HG03097 (cell line): ENCODE data around the gene CYFIP1.
"Not testable (repeated sequence)": the region's sequence is repeated elsewhere in the genome, so short reads cannot be mapped to it uniquely, and the experiment has no call there.

Experiments
- ATAC-seq: cut with Tn5 transposase; IDR thresholded peaks from one replicate; pipeline ENCODE4 v1.9.1; 2021; ENCODE audit not compliant: unreplicated experiment, low FRiP score

Gene CYFIP1

DNA sequence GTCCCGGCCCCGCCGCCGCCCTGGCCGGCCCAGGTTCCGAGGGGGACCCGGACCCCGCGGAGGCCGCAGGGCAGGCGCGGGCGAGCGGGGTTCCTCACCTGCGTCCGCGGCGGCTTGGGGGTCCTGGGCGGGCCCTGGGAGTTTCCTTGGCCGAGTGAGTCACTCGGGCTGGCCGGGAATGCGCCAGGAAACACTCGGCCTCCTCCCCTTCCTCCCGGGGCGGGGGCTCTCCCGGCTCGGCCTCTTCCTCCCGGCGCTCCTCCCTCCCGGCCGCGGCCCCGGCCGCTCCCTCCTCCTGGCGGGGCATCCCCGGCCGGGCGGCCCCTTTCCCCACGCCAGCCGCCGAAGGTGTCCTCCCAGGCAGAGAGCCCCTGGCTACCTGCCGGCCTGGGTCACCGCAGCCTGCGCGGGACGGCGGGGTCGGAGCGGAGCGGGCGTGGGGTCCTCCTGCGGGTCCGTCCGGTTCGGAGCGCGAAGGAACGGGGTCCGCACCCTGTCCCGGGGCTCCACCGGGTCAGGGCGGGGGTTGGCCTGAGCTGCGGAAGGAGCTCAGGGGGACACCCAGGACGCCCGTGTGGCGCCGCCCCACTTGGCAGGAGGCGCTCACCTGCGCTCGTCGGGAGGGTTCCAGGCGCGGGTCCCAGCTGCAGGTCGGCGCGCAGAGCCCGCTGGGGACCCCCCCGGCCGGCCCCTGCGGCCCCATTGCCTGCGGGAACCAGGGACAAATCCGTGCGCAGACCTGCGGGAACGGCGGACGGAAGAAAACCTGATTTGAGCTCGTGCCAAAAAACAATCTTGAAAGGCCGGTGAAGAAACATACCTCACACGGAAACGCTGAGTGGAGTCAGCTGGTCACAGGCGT is at the start of gene CYFIP1:
Gene CYFIP1, minus strand, starts transcription at position 180 of the 862 bp plus-strand sequence. CDS start 33,083 bp downstream, outside the sequence.
- peak; percentile 58 for ATAC-seq

DNA sequence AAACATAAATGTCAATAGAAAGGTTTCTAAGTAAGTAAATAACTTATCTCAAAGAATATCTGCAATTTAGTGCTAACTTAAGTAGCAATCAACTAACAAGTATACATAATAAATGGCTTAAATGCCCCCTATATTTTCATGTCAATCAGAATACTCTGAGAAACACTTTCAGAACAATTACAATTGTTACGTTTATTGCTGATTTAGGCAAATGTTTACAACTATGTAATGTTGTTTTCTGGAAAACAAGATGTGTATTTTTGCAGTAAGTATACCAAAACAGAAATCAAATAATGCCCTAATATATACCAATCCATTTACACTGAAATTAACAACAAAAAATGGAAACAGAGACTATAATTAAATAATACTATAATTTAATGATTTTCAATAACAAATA is 46.0 kb upstream of the CYFIP1 start:
- no peak for ATAC-seq

- ATAC-seq, result no peak
These were observed 42.0 kb upstream of the CYFIP1 start for GRCh38 chr15:23022156-23022555.

DNA sequence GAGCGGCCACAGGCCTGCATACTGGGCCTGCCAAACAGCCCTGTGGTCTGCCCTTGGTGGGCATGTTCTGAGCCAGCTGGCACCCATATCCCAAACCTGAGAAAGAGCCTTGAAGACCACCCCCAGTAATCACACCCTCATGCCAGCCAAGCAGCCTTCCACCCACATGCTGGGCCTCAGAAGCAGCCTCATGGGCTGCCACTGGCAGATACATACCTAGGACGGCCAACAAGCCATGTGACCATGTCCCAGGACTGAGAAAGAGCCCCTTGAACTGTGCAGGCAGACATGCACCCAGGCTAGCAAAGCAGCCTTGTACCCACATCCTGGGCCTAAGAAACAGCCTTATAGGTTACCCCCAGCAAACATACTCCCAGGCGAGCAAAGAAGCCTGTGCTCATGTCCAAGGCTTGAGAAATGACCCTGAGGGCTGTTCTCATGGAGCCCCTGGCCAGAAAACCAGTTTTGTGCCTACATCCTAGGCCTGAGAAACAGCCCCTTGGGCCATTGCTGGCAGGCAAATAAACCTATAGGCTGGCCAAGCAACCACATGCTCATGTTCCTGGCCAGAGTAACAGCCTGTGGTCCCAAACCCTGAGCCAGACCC is 34.3 kb upstream of the CYFIP1 start:
- no peak for ATAC-seq

DNA sequence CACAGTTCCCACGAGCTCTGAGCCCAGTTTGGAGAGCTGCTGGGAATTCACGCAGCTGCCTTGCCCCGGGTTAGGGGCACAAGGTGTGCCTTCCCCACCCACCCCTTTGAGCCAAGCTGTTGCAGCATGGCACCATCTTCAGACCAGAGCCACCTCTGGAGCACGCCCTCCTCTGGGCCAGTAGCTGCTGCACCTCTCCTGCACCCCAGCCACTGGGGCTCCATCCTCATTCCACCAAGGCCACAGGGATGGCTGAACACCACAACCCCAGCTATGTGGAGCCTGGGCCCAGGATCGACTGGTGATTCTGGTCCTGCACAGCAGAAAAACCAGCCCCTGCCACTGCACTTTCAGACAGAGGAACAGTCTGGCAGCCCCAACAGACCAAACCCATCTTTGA is 33.5 kb upstream of the CYFIP1 start:
- no peak for ATAC-seq

- ATAC-seq, result not testable (repeated sequence)
These were observed 32.4 kb upstream of the CYFIP1 start for GRCh38 chr15:23012616-23013015.

DNA sequence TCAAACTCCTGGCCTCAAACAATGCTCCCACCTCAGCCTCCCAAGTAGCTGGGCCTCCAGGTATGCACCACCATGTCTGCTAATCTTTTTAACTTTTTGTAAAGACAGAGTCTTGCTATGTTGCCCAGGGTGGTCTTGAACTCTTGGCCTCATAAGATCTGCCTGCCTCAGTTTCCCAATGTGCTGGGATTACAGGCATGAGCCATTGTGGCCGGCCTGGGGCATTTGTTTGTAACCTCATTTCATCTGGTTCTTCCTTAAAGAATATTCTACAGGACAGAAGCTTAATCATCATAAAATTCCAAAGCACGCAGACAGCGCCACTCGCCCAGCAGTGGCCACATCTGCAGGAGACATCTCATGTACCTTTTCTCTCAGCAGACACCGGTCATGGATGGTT is 23.6 kb upstream of the CYFIP1 start:
- no peak for ATAC-seq

DNA sequence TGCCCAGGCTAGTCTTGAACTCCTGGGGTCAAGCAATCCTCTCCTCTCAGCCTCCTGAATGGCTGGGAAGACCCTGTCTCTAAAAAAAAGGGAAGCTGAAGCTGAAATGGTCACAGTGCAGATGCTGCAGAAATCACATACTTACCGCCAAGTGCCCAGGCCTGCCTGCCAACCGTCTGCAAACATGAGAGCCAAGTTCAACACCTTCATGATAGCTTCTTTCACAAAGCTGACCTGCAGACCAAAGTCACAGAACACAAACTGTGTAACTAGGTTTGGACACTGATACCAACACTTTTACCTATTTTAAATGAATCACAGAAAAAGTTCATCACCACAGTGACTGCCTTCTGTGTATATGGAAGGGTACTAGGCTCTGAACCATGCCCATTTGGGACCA is 22.8 kb upstream of the CYFIP1 start:
- no peak for ATAC-seq

DNA sequence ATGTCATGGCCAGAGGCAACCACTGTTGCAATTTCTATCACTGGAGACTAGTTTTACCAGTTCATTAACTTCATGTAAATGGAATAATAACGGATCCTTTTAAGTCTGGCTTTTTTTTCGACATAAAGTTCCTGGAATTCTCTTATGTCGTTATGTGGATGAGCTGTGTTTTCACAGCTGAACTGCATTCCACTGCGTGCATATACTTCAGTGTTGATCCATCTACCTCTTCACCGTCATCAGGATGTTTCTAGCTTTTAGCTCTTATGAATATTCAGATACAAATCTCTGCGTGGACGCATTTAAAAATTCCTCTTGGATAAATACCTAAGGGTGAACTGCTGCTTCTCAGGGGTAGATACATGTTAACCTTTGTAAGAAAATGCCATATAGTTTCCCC is 15.6 kb upstream of the CYFIP1 start:
- no peak for ATAC-seq

- no peak for ATAC-seq
These were observed 11.8 kb upstream of the CYFIP1 start for GRCh38 chr15:22992024-22992326.

DNA sequence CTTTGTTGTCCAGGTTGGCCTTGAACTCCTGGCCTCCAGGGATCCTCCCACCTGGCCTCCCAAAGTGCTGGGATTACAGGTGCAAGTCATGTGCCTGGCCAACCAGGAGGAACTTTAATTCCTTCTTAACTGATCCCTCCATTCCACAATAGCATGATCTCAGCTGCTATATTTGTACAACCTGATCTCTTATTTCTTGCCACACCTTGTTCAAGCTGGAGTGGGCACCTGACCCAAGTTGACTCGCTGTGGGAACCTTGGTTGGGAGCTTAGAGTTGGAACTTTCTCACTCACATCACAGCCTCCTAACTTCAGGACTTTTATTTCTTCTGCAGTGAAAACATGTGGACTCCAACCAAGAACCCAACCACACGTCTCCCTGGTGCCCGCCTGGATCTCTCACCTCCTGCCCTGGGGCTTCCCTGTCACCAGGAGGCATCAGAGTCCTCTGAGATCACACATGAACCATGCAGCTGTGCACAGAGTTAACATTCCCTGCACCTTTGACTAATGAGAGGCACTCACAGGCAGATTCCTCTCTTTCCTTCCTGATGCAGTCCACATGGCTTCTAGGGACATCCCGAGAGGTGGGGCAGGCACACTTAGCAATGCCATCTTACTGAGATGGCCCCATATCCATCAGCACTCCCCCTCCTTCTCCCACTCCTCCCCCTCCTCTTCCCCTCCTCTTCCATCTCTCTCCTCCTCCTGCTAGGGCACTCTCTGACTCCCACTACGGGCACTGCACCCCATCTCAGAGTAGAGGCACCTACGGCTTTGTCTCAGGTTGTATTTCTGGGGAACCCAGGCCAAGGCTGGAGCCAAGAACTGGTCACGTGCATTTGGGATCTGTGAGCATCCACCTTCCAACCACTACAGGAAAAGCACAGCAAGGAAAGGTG is 9.7 kb upstream of the CYFIP1 start:
- no peak for ATAC-seq

GRCh38 chr15:22988811-22989210 is 8.6 kb upstream of the CYFIP1 start:
- ATAC-seq, result no peak

DNA sequence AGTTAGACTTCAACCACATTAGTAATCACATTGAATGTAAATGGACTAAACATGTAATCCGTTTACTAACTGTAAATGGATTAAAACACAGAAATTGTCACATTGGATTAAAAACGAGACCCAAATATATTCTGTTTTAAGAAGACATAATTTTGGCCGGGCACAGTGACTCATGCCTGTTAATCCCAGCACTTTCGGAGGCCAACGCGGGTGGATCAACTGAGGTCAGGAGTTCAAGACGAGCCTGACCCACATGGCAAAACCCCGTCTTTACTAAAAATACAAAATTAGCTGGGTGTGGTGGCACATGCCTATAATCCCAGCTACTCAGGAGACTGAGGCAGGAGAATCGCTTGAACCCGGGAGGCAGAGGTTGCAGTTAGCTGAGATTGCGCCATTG is 1.8 kb upstream of the CYFIP1 start:
- ATAC-seq, result not testable (repeated sequence)

DNA sequence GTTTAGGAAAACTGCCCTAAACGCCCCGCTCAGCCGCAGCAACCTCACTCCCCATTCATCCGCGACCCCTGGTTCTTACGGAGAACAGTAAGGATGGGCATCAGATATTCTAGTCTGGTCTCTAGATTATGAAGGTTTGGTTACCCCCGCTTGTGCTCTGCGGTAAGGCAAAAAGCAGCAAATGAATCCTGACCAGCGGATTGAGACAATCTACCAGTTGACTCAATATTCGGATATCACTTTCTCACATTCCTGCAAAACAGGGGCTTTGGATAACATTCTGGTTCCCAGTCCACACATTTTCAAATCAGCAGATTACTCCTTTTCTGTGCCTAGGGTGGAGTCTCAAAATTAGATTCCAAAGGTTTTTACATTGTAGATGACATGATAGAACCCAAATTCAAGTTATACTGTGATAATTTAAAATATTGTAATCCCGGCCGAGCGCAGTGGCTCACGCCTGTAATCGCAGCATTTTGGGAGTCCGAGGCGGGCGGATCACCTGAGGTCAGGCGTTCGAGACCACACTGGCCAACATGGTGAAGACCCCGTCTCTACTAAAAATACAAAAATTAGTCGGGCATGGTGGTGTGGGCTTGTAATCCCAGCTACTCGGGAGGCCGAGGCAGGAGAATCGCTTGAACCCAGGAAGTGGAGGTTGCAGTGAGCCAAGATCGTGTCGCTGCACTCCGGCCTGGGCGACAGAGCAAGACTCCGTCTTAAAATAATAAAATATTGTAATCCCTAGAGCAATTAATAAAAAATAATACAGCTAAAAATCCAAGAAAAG is 1.1 kb upstream of the CYFIP1 start:
- no peak for ATAC-seq

- ATAC-seq, result peak; percentile 45
These were observed 655 bp downstream of the CYFIP1 start for GRCh38 chr15:22979238-22980188.

DNA sequence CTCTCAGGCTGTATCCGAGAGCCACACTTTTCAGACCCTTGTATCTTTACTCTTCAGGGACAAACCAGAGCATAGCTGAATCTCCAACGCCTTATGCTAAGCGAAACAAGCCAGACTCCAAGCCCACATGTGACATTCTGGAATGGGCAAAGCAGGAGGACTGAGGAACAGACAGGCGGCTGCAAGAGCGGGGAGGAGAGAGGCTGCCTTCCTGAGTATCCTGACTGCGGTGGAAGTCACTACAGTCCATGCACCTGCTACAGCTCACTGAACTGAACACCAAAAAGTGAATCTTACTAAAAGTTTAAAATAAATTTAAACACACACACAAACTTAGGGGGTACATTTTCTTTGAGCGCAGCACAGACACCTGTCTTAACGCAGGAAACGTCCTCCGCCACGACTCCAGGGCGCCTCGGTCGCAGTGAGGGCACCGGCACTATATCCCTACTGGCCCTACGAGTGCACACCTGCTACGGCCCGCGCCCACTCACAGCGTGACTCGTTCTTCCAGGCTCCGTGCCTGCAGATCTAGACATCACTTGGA is 1.4 kb downstream of the CYFIP1 start:
- ATAC-seq, result peak; percentile 41

- ATAC-seq, result no peak
These were observed 5.4 kb downstream of the CYFIP1 start for GRCh38 chr15:22974745-22975144.

DNA sequence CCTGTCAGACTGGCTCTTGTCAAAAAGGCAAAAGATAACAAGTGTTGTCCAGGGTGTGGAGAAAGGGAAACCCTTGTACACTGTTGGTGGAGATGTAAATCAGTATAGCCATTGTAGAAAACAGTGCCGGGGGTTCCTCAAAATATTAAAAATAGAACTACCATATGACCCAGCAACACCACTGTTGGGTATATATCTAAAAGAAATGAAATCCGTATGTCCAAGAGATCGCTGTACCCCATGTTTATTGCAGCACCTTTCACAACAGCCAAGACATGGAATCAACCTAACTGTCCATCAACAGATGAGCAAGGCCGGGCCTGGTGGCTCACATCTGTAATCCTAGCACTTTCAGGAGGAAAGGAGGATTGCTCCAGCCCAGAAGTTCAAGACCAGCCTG is 6.2 kb downstream of the CYFIP1 start:
- ATAC-seq, result no peak

DNA sequence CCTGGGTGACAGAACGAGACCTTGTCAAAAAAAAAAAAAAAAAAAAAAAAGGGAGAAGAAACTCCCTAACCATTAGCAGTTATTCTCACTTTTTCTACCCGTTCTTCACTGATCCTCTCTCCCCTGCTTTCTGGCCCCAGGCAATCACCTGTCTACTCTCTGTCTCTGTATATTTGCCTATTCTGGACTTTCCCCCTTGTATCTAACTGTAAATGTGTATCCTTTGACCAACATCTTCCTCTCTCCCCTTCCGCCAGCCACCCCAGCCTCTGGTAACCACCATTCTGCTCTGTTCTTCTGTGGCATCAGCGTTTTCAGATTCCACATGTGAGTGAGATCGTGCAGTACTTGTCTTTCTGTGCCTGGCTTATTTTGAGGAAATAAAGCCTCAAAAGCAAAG is 6.9 kb downstream of the CYFIP1 start:
- peak; percentile 62 for ATAC-seq
